H9 (cell line): ENCODE data around the gene SPTBN1. TPM values are rescaled to one million over a fixed set of nuclear protein-coding genes. Genes with fewer than 3 reads are reported as not detected.
A peak's percentile ranks its signal among the peaks of the same experiment; 100 is the strongest.

ENCODE experiments used
- DNase-seq: peaks from one replicate; pipeline ENCODE4 v3.0.0-alpha.2; 2017
- H2AFZ ChIP-seq: one replicate; pipeline ENCODE4 v1.6.1; 2013; ENCODE audit warnings: mild to moderate bottlenecking, low read length, control low read depth, moderate library complexity
- H2AK5ac ChIP-seq: 2 replicates; pipeline ENCODE4 v1.6.1; 2013; ENCODE audit warnings: low read length, control low read depth, mixed read lengths; ENCODE audit not compliant: insufficient read length
- H2BK120ac ChIP-seq: one replicate; pipeline ENCODE4 v1.6.1; 2013; ENCODE audit warnings: low read depth, mild to moderate bottlenecking, low read length, control low read depth, inconsistent platforms; ENCODE audit not compliant: poor library complexity, severe bottlenecking
- H2BK12ac ChIP-seq: 2 replicates; pipeline ENCODE4 v1.6.1; 2013; ENCODE audit warnings: low read length, control low read depth, mixed read lengths, low read depth; ENCODE audit not compliant: insufficient read length
- H2BK15ac ChIP-seq: 2 replicates; pipeline ENCODE4 v1.6.1; 2013; ENCODE audit warnings: low read depth, low read length, control low read depth
- H2BK20ac ChIP-seq: one replicate; pipeline ENCODE4 v1.6.1; 2013; ENCODE audit warnings: low read depth, mild to moderate bottlenecking, low read length, control low read depth, inconsistent platforms; ENCODE audit not compliant: poor library complexity, severe bottlenecking
- H2BK5ac ChIP-seq: 2 replicates; pipeline ENCODE4 v1.6.1; 2013; ENCODE audit warnings: low read length, control low read depth, mixed read lengths; ENCODE audit not compliant: insufficient read length
- H3K14ac ChIP-seq: 2 replicates; pipeline ENCODE4 v1.6.1; 2013; ENCODE audit warnings: low read length, control low read depth; ENCODE audit not compliant: insufficient read depth
- H3K18ac ChIP-seq: 2 replicates; pipeline ENCODE4 v1.6.1; 2013; ENCODE audit warnings: low read depth, mild to moderate bottlenecking, mixed read lengths, low read length, control low read depth; ENCODE audit not compliant: insufficient read length
- H3K23ac ChIP-seq: 2 replicates; pipeline ENCODE4 v1.6.1; 2013; ENCODE audit warnings: low read length, control low read depth, mixed read lengths, low read depth; ENCODE audit not compliant: insufficient read length
- H3K23me2 ChIP-seq: 2 replicates; pipeline ENCODE4 v1.6.1; 2013; ENCODE audit warnings: low read depth, mild to moderate bottlenecking, mixed read lengths, low read length, control low read depth; ENCODE audit not compliant: insufficient read length, poor library complexity, severe bottlenecking
- H3K27ac ChIP-seq: 2 replicates; pipeline ENCODE4 v1.5.1; 2013; ENCODE audit warnings: low read length, control low read depth, mixed read lengths, low read depth; ENCODE audit not compliant: insufficient read length
- H3K27me3 ChIP-seq: 2 replicates; pipeline ENCODE4 v1.6.1; 2013; ENCODE audit warnings: low read length, control low read depth, inconsistent platforms; ENCODE audit not compliant: insufficient read depth
- H3K4ac ChIP-seq: 2 replicates; pipeline ENCODE4 v1.6.1; 2013; ENCODE audit warnings: low read depth, mild to moderate bottlenecking, control low read depth, inconsistent platforms, low read length, moderate library complexity
- H3K4me1 ChIP-seq: 2 replicates; pipeline ENCODE4 v1.6.1; 2013; ENCODE audit warnings: low read length, control low read depth, inconsistent platforms; ENCODE audit not compliant: insufficient read depth
- H3K4me2 ChIP-seq: 2 replicates; pipeline ENCODE4 v1.6.1; 2013; ENCODE audit warnings: low read length, control low read depth, mixed read lengths; ENCODE audit not compliant: insufficient read length, insufficient read depth
- H3K56ac ChIP-seq: 2 replicates; pipeline ENCODE4 v1.6.1; 2013; ENCODE audit warnings: low read depth, mild to moderate bottlenecking, mixed read lengths, low read length, control low read depth; ENCODE audit not compliant: insufficient read length
- H3K79me1 ChIP-seq: 2 replicates; pipeline ENCODE4 v1.6.1; 2013; ENCODE audit warnings: low read depth, mild to moderate bottlenecking, moderate library complexity, low read length, control low read depth, inconsistent platforms; ENCODE audit not compliant: insufficient read depth, poor library complexity, severe bottlenecking
- H3K79me2 ChIP-seq: 2 replicates; pipeline ENCODE4 v1.6.1; 2013; ENCODE audit warnings: low read length, control low read depth, inconsistent platforms; ENCODE audit not compliant: insufficient read depth
- H3K9ac ChIP-seq: 2 replicates; pipeline ENCODE4 v1.6.1; 2013; ENCODE audit warnings: low read length, control low read depth, mixed read lengths; ENCODE audit not compliant: insufficient read length; ENCODE audit errors: extremely low read depth
- H3K9me3 ChIP-seq: one replicate; pipeline ENCODE4 v1.6.1; 2013; ENCODE audit warnings: low read depth, low read length, inconsistent platforms; ENCODE audit not compliant: control insufficient read depth
- H3T11ph ChIP-seq: one replicate; pipeline ENCODE4 v1.6.1; 2013; ENCODE audit warnings: mild to moderate bottlenecking, low read length, control low read depth, inconsistent platforms
- H4K20me1 ChIP-seq: one replicate; pipeline ENCODE4 v1.6.1; 2013; ENCODE audit not compliant: control insufficient read depth, insufficient read length, insufficient read depth
- H4K5ac ChIP-seq: 2 replicates; pipeline ENCODE4 v1.6.1; 2013; ENCODE audit warnings: low read depth, mild to moderate bottlenecking, mixed read lengths, low read length, control low read depth; ENCODE audit not compliant: insufficient read length
- H4K8ac ChIP-seq: replicated peaks from 2 replicates; pipeline ENCODE4 v1.6.1; 2013; ENCODE audit warnings: low read length, control low read depth, mixed read lengths, low read depth; ENCODE audit not compliant: insufficient read length
- H4K91ac ChIP-seq: 2 replicates; pipeline ENCODE4 v1.6.1; 2013; ENCODE audit warnings: low read depth, mild to moderate bottlenecking, moderate library complexity, mixed read lengths, low read length, control low read depth; ENCODE audit not compliant: insufficient read length
- H3K27ac Mint-ChIP-seq, 3 experiments: 2 replicates in 2 of 3; 3 replicates in 1 of 3; pipeline ENCODE4 v1.8.0; 2020 to 2021; ENCODE audit warnings: mixed read lengths in 3 of 3, mild to moderate bottlenecking in 1 of 3, moderate library complexity in 1 of 3
- H3K27me3 Mint-ChIP-seq: 2 replicates; pipeline ENCODE4 v1.8.0; 2021; ENCODE audit warnings: low read depth, mild to moderate bottlenecking, moderate library complexity, mixed read lengths
- H3K36me3 Mint-ChIP-seq, 3 experiments: 2 replicates in 2 of 3; 3 replicates in 1 of 3; pipeline ENCODE4 v1.8.0; 2020 to 2021; ENCODE audit warnings: low read depth in 3 of 3, mixed read lengths in 3 of 3; ENCODE audit not compliant: insufficient read depth in 1 of 3
- H3K4me1 Mint-ChIP-seq, 2 experiments: 2 replicates each; pipeline ENCODE4 v1.8.0; 2020; ENCODE audit warnings: mixed read lengths in 2 of 2
- H3K4me3 Mint-ChIP-seq, 2 experiments: 2 replicates in 1 of 2; 3 replicates in 1 of 2; pipeline ENCODE4 v1.8.0; 2020 to 2021; ENCODE audit warnings: mild to moderate bottlenecking in 2 of 2, mixed read lengths in 2 of 2, moderate library complexity in 1 of 2
- H3K9me3 Mint-ChIP-seq, 2 experiments: 2 replicates in 1 of 2; 3 replicates in 1 of 2; pipeline ENCODE4 v1.8.0; 2020; ENCODE audit warnings: mild to moderate bottlenecking in 2 of 2, mixed read lengths in 2 of 2, moderate library complexity in 1 of 2
- WGBS: extraction: QIAGEN DNeasy Blood & Tissue Kit; methylation state at CpG from one replicate; pipeline ENCODE4 v1.1.7; 2013; ENCODE audit warnings: missing lambda C conversion rate, low lambda C conversion rate, mixed read lengths; ENCODE audit not compliant: insufficient read length; ENCODE audit errors: extremely low coverage; 5-methylcytosine and 5-hydroxymethylcytosine counted together
- total RNA-seq: library from RNA; stranded (reverse); gene quantifications from 2 replicates; pipeline ENCODE4 v1.2.1, GENCODE V29; 2021
- TF ChIP-seq, protein P1 (sequence below): fragments of 200-600 bp; sonication (generic); conservative IDR thresholded peaks from 3 replicates; pipeline ENCODE4 v1.8.0; 2021; ENCODE audit warnings: antibody characterized with exemption, mild to moderate bottlenecking

Gene SPTBN1
- total RNA-seq, 1 experiment from 2014 or later = 164 TPM

- Histone ChIP-seq H3T11ph (no peak overlapping the region), H2BK120ac (no peak overlapping the region), H2BK5ac (no peak overlapping the region), H2AFZ (no peak overlapping the region), H2BK12ac (no peak overlapping the region), H2BK20ac (no peak overlapping the region), H4K5ac (no peak overlapping the region), H4K8ac (no peak overlapping the region), H3K4ac (no peak overlapping the region), H4K20me1 (no peaks in the 10 kb centered on the region), H3K4me2 (no peak overlapping the region), H4K91ac (no peak overlapping the region), H3K56ac (no peak overlapping the region), H3K27me3 (no peaks in the 10 kb centered on the region), H3K79me1 (no peaks in the 10 kb centered on the region), H3K14ac (no peak overlapping the region), H3K79me2 (no peaks in the 10 kb centered on the region; the same call in 1 of the 2 replicates), H2BK15ac (no peak overlapping the region), H3K4me1 (peaks cover 7% of the 10 kb centered on the region; the same call in 1 of the 2 replicates), H3K23ac (no peak overlapping the region), H3K9ac (no peak overlapping the region), H2AK5ac (no peak overlapping the region), H3K9me3 (no peaks in the 10 kb centered on the region), H3K27ac (no peak overlapping the region), H3K23me2 (no peaks in the 10 kb centered on the region), H3K18ac (no peak overlapping the region)
- H3K4me1 Mint-ChIP-seq = peaks cover 24 to 37% of the 10 kb centered on the region in 2 experiments
- peaks cover 5 to 8% (median 8%) of the 10 kb centered on the region in 3 experiments; a peak in 4 of 7 replicates for H3K36me3 Mint-ChIP-seq
- H3K9me3 Mint-ChIP-seq = no peaks in the 10 kb centered on the region; a peak in 1 of 5 replicates
- TF ChIP-seq, protein P1, sequence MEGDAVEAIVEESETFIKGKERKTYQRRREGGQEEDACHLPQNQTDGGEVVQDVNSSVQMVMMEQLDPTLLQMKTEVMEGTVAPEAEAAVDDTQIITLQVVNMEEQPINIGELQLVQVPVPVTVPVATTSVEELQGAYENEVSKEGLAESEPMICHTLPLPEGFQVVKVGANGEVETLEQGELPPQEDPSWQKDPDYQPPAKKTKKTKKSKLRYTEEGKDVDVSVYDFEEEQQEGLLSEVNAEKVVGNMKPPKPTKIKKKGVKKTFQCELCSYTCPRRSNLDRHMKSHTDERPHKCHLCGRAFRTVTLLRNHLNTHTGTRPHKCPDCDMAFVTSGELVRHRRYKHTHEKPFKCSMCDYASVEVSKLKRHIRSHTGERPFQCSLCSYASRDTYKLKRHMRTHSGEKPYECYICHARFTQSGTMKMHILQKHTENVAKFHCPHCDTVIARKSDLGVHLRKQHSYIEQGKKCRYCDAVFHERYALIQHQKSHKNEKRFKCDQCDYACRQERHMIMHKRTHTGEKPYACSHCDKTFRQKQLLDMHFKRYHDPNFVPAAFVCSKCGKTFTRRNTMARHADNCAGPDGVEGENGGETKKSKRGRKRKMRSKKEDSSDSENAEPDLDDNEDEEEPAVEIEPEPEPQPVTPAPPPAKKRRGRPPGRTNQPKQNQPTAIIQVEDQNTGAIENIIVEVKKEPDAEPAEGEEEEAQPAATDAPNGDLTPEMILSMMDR = no peak
- WGBS = no CpG with 5 or more reads among the region's 4 CpGs
- H3K27me3 Mint-ChIP-seq = no peaks in the 10 kb centered on the region
- H3K27ac Mint-ChIP-seq = peak overlapping the region in 1 of 3 experiments; percentile 92; a peak in 1 of 7 replicates
- no peak overlapping the region for H3K4me3 Mint-ChIP-seq
- DNase-seq = no peak
Measured at GRCh38 chr2:54523324-54523959, 67.3 kb downstream of the SPTBN1 start.
